GM19395 (cell line): ENCODE results near the gene SPON2.

ENCODE experiments used
- ATAC-seq: cut with Tn5 transposase; IDR thresholded peaks from one replicate; pipeline ENCODE4 v1.9.1; 2021; ENCODE audit warnings: mild to moderate bottlenecking, moderate library complexity; ENCODE audit not compliant: unreplicated experiment

The SPON2 gene

DNA sequence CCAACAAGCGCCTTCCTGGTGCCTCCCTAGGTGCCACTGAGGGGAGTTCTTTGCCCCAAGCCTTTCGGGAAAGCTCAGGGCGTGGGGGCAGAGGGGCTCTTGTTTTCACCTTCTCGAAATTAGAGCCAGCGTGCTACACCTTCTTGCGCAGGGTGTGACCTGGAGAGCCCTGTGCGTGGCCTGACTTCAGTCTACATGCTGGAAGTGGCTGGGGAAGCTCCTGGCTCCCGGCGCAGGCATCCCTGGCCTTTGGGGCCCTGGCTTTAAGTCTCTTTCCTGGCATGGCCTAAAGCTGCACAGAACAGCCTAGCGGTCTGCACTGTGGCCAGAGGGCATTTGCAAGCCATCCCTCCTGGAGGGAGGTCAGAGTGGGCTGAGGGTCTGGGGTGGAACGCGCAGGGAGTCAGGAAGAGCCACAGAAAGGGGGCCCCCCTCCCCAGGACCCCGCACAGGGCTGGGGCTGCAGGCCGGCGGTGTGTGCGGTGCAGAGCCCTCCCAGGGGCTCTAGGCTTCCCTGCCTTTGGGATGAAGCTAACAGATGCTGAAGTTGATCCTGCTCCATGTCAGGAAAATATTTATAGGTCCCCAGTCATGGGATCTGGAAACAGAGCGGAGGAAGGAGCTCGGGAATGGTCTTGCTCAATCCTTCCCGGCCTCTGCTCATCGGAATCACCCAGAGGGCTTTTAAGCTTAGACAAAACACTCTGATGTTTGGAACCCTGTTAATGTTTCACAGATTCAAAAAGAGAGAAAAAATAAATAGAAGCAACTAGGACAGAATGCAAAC, 781 bp upstream of the SPON2 start:
- ATAC-seq: no peak

DNA sequence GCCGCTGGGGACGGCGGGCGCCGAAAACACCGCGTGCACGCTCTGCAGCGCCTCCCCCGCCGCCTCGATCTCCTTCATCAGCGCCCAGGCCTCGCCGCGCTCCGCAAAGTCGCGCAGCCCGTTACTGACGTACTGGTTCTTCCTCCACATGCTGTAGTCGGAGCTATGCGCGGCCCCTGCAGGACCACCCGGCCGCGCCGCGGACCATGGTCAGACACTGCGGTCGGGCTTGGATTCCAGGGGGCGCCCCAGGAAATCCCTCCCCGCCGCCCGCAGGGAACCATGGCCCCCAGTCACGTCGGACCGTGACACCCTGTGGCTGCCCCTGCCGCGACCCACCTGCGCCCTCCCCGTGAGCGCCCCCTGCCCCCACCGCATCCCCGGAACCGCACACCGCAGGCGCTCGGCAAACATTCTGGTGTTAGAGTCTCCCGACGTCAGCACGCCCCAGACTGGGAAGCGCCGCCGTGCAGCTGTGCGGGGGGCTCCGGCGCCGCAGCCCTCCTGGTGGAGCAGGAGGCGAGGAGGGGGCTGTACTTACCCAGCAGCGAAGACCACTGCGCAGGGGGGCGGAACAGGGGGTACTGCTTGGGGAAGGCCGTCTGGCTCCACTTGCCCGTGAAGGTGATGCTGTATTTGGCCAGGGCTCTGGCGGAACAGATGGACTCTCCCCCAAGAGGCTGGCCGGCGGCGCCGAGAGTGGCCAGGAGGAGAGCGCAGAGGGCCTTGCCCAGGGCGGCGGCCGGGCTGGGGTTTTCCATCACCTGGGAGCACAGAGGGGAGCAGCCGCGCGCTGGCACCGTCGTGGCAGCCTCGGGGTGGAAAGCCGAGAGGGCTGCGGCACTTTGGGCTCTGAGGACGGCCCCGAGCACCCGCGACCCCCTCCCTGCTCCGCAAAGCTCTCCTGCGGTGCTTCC, 814 bp downstream of the SPON2 start:
- no peak for ATAC-seq

DNA sequence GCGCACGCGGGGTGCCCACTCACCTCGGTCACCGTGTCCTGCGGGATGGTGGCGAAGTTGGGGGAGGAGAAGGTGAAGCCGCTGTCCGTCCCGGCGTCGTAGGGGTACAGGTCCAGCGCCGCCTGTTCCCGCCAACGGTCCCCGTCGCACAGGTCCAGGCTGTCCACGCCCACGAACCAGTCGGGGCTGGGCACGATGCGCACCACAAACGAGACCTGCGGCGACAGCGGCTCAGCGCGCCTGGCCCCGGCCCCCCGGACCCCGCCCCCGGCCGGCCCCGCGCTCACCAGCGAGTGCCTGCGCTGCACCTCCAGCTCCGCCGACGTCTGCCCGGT, 1.4 kb downstream of the SPON2 start:
- ATAC-seq: no peak

- ATAC-seq: no peak
Observed at GRCh38 chr4:1170156-1170975, 2.0 kb downstream of the SPON2 start.

DNA sequence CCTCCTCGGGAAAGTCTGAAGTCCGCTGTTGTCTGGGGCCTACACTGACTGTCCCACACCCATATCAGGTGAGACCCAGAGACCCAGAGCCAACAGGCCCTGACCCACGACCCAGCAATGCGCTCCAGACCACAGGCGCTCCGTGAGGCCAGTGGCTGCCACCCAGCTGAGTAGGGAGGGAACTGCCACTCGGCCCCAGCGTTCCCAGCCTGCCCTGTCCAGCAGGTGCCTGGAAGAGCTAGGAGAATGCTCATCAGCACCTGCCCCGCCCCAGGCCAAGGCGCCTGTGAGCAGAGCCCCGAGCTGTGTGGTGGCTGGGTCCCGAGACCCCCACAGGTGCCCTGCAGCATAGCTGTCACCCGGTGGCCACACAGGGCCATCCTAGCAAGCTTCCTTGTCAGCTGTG, 2.7 kb downstream of the SPON2 start:
- no peak for ATAC-seq

GRCh38 chr4:1169171-1169671, 3.2 kb downstream of the SPON2 start:
- no peak for ATAC-seq

DNA sequence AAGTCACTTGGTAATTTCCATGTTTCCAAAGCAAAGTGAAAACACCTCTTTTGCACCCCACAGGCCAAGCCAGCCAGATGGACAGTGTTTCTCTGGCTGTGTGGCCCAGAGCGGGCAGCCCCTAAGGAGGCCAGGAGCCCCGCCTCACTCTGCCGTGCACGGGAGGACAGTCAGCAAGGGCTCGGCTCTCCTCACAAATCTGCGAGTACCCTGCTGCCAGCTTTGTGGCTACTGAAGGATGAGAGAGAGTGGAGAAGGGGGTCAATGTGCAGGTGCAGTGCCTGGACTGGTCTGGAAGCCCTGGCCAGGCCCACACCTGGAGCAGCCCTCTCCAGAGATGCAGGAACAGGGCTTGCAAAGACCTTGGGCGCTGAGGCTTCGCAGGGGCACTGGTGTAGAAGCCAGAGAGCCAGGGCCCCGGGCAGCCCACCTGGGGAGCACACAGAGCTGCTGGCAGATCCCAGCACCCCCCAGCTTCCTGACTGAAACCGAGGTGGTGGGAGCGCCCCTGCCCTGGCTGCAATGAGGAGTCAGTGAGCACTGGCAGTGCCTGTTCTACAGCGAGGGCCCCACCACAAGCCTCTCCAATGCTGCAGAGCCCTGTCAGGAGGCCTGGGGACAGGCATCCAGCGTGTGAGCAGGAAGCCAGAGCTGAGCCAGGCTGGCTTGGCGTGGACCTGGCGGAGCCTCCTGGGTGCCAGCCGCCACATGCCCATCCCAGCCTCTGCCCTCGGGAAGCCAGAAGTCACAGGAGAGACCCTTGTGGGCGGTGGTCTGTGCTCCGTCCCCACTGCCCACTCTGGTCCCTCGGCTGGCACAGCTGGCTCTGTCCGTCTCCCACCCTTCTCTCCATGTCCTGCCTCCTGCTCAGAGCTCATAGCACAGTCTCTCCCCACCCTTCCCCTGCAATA, 3.9 kb downstream of the SPON2 start:
- no peak for ATAC-seq

DNA sequence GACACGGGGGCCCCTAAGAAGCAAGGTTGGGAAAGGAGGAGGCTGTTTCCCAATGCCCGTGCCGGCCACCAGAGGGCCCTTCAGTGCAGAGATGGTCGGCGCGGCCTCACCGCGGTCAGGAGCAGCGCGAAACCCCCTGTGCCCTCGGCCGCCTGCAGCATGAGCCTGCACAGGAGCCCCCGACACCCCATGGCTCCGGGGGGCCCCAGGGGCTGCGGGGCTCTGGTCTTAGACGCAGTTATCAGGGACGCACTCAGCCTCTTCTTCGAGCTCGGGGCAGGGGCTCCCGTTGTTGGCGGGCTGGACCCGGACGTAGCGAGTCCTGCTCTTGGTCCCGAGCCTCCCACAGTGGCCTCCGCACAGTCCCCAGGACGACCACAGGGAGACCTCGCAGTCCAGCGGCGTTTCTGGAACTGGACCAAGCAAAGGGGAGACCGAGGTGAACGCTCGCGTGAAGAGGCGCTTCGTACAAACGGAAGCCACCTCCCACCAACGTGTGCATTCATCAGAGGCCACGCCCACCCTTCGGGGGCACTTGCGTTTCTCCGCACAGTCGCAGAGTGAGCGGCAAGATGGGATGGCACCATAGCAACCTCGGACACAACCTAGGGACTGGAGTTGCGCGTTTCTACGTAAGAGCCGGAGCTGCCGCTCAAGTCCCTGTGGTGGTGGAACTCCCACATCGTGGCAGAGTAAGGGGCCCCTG, 5.0 kb downstream of the SPON2 start:
- ATAC-seq: peak; percentile 86

- peak; percentile 5 for ATAC-seq
Observed at GRCh38 chr4:1166509-1167243, 5.7 kb downstream of the SPON2 start.

GRCh38 chr4:1164956-1165545, 7.3 kb downstream of the SPON2 start:
- no peak for ATAC-seq

- no peak for ATAC-seq
Observed at GRCh38 chr4:1164444-1164843, 7.9 kb downstream of the SPON2 start.

GRCh38 chr4:1164040-1164439, 8.3 kb downstream of the SPON2 start:
- ATAC-seq: no peak

GRCh38 chr4:1160351-1160750, 12.0 kb downstream of the SPON2 start:
- no peak for ATAC-seq

GRCh38 chr4:1156069-1156468, 16.3 kb downstream of the SPON2 start:
- ATAC-seq: no peak

DNA sequence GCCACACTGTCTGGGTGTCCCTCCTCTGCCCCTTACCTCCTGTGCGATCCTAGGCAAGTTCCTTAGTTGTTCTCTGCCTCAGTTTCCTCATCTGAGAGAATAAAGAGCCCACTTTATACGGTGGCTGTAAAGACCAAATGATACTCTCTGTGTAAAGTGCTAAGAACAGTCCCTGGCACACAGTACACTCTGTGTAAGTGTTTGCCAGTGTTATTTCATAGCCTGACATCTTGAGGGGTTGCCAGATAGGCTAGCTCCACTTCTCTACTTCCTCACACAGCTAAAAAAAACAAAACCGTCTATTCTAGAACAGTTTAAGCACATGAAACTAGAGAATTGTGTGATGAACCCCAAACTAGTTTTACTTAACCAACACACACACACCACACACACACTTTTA, 17.1 kb downstream of the SPON2 start:
- ATAC-seq: no peak

- no peak for ATAC-seq
Observed at GRCh38 chr4:1154523-1155182, 17.7 kb downstream of the SPON2 start.

GRCh38 chr4:1154126-1154522, 18.3 kb downstream of the SPON2 start:
- ATAC-seq: no peak

DNA sequence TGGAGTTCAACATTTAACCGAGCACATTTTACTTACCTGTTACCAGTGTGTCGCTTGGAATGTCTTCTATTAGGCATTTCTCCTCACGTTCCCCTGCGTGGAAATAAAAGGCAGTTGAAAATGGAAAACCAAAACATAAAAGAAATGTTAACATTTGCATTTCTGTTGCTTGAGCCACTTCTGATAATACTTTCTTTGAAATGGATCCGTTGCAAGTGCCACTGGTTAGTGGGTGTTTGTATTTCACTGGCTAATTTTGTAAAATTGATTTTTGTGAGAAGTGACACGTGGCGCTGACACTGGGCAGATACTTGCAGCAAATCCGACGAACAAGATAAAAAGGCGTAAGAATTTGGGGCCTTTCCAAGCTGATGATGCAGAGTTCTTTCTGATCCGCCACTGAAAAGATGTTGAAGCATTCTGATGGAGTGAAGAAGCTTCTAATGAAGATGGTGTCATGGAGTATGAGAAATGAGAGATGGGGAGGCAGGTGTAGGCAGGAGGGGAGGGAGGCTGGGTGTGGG, 18.8 kb downstream of the SPON2 start:
- no peak for ATAC-seq
